HG02763 (cell line): Measurements from ENCODE around the gene CHTF8.
A peak's percentile ranks its signal among the peaks of the same experiment; 100 is the strongest.
"Not testable (repeated sequence)": the region's sequence is repeated elsewhere in the genome, so short reads cannot be mapped to it uniquely, and the experiment has no call there.

Experiments
- ATAC-seq: cut with Tn5 transposase; IDR thresholded peaks from one replicate; pipeline ENCODE4 v1.9.1; 2021; ENCODE audit warnings: mild to moderate bottlenecking, moderate library complexity; ENCODE audit not compliant: unreplicated experiment

CHTF8 gene

GRCh38 chr16:69139464-69139863, 7.1 kb upstream of the CHTF8 start:
- ATAC-seq = not testable (repeated sequence)

DNA sequence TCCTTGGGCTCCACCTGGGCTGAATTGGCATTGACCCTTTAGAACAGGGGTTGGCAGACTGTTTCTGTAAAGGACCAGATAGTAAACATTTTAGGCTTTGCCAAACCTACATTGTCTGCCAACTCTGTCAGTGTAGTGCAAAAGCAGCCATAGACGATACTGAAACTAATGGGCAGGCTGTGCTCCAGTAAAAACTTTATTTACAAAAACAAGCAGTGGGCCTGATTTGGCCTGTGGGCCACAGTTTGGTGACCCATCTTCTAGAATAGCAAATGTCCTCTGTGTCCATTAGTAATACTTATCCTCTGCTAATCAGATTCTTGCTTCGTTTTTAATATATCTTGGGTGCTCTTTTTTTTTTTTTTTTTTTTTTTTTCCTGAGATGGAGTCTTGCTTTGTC, 6.2 kb upstream of the CHTF8 start:
- no peak for ATAC-seq

DNA sequence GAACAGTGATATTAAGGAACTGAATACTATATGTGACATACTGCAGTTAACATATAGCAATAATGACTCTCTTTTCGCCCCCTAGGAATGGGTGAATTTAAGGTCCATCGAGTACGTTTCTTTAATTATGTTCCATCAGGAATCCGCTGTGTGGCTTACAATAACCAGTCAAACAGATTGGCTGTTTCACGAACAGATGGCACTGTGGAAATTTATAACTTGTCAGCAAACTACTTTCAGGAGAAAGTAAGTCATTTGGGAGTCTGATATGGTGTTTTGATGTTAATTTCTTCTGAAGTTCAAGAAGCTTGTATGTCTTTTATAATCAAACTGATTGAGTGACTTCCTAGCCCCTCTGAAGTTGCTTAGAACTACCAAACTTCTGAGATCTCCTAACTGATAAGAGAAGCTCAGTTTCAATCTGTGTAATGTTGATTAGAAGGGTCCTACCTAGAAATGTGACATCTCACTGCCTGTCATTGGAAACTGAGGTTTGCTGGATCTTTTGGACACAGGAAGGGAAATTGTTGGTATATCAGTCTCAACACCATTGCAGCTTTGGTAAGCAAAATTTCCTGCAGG, 1.1 kb upstream of the CHTF8 start:
- no peak for ATAC-seq

DNA sequence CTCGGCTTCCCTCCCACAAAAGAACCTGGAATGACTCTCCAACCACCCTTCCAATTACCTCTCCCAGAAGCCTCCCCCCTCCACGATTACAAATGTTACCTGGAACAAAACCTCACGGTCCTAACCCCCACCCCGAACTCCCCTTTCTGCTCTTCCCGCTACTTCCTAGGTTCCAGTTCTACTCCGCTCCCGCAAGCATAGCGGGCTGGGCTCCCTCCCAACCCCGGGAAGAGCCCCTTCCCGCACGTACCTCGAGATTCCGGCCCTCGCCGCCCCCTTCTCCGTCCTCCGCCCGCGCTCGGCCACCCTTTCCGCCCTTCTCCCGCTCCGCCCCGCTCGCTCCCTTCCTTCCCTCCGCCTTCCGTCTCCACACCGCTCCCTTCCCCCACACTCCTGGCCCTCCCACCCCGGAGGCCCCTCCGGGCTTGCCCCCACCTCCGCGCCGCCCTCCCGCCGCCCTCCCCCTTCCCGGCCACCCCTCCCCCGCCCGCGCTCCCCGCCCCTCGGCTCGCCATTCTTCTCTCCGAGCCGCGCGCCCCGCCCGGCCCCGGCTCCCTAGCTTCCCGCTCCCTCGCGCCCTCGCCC, 457 bp downstream of the CHTF8 start:
- peak; percentile 37 for ATAC-seq

GRCh38 chr16:69131167-69131838, 1.1 kb downstream of the CHTF8 start:
- no peak for ATAC-seq

DNA sequence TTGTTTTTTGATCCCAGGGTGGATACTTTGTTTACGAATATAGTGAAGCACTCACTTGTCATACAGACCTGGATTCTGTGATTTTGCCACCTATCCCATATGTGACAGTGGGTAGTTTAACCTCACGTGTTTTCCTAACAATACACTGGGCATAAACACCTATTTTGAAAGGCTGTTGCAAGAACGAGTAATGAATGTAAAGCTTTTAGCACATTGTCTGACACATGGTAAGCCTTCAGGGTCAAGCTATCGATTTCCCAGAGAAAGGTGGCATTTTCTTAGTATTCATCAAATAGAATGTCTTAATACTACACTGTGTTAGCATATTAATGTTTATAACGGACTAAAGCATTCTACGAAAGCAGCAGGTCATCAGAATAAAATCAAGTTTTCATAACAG, 1.9 kb downstream of the CHTF8 start:
- ATAC-seq = no peak

GRCh38 chr16:69127966-69128510, 4.3 kb downstream of the CHTF8 start:
- no peak for ATAC-seq

DNA sequence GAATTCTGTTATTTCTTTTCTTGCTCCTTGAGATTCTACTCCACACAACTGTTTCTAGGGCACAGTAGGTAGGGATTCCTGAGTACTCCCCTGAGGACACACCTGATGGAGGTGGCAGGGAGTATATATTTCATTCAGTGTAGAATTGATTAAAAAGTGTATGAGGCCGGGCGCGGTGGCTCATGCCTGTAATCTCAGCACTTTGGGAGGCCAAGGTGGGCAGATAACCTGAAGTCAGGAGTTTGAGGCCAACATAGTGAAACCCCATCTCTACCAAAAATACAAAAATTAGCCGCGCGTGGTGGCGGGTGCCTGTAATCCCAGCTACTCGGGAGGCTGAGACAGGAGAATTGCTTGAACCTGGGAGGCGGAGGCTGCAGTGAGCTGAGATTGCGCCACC, 5.6 kb downstream of the CHTF8 start:
- ATAC-seq = not testable (repeated sequence)

DNA sequence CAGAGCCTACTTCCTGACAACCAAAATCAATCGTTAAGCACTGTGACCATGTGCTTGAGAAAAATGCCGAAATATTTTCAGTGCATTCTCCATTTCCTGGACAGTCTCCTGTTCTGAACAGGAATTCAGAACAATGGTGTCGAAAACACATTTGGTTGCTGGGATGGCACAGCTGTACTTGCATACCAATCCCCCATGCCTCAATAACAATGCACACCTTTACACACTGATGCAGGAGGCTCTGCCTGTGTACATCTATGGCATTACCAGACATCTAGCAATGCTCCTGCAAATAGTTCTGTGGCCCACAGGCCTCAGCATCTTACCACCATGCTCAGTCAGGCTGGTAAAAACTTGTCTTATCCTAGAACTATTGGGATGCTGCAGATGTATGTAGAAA, 6.2 kb downstream of the CHTF8 start:
- ATAC-seq = no peak

- not testable (repeated sequence) for ATAC-seq
Measured at GRCh38 chr16:69124961-69125360, 7.4 kb downstream of the CHTF8 start.

DNA sequence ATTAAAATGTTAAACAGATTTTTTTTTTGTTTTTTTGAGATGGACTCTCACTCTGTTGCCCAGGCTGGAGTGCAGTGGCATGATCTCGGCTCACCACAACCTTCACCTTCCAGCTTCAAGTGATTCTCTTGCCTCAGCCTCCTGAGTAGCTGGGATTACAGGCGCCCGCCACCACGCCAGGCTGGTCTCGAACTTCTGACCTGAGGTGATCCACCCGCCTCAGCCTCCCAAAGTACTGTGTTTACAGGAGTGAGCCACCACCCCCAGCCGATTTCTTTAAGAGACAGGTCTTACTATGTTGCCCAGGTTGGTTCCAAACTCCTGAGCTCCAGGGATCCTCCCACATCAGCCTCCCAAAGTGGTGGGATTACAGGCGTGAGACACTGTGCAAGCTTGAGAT, 8.0 kb downstream of the CHTF8 start:
- not testable (repeated sequence) for ATAC-seq

DNA sequence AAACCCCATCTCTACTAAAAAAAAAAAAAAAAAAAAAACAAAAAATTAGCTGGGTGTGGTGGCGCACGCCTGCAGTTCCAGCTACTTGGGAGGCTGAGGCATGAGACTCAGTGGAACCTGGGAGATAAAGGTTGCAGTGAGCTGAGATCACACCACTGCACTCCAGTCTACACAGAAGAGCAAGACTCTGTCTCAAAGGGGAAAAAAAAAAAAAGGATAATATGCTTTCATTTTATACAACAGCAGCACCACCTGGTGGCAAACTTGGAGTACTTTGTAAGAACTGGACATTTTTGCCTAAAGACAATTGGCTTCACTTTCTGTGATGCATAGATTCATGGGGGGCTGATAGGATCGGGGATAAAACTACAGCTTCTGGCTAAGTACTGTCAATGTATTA, 8.5 kb downstream of the CHTF8 start:
- no peak for ATAC-seq

DNA sequence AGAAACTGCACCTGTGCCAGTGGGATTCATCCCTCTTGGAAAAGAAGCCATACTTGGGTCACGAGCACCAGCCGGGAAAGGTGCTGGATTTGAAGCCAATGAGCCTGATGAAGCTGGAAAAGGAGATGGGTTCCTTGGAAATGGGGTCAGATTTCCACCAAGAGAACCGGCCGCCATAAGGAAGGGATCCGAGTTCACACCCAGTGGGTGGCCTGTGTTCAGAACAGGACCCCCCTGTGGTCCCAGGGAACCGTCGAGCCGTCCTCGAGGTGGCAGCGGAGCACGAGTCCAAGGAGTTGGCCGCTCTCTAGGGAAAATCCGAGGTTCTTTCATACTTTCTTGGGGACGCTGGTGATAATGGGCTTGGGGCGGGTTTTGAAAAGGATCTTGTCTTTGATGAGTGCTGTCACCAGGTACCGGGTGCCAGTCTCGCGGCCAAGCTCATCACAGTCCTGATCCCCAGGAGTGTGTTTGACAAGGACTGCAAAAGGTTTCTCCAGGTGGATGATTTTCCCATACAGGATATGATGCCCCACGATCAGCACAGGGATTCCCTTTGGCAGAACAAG, 12.2 kb downstream of the CHTF8 start:
- ATAC-seq = no peak

DNA sequence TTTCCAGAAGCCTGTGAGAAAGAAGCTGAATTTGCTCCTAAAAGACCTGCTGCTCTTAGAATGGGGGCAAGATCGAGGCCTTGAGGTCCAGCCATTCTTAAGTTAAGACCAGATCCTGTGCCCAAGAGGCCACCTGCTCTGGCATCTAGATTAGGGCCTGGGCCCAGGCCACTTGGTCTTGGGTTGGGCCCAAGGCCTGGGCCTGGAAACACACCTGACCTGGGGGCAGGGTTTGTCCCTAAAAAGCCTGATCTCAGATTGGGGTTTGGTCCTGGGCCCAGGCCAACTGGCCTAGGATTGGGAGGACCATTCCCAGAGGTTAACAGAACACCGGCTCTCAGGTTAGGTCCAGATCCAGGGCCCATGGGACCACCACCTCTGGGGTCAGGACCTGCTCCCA, 12.9 kb downstream of the CHTF8 start:
- no peak for ATAC-seq

GRCh38 chr16:69118994-69119393, 13.4 kb downstream of the CHTF8 start:
- no peak for ATAC-seq

DNA sequence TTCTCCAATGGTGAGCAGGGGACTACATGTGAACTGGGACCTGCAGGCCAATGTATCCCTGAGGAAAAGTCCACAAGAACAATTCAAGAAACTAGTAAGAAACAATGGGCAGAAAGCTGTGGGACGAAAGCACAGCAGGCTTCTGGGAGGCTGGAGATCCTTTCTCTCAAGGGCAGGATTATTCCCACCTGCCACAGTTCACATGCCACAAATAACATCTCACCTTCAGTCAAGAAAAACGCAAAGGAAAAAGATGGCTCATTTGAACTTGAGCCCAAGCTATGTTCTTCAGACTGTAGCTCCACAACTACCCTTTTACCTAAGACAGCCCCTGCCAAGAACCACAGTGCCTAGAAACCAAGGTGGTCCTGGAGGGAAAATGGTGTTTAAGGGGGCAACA, 13.9 kb downstream of the CHTF8 start:
- ATAC-seq = no peak

DNA sequence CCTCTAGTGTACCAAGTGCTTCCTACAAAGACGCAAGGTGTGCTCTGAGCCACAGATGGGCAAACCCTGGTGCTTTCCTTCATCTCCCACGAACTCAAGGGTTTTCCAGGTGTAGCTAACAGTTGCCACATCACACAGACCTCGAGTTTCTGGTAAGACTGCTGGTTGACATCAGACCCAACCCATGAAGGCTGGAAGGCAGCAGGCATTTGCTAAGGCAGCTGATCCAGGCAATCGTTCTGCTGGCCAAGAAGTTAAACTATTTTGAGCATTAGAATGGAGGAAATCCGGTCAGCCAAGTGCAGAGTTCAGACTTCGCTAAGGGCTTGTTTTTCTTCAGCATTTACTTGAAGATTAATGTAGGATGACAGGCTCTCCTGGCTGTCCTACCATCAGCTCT, 15.5 kb downstream of the CHTF8 start:
- ATAC-seq = no peak

DNA sequence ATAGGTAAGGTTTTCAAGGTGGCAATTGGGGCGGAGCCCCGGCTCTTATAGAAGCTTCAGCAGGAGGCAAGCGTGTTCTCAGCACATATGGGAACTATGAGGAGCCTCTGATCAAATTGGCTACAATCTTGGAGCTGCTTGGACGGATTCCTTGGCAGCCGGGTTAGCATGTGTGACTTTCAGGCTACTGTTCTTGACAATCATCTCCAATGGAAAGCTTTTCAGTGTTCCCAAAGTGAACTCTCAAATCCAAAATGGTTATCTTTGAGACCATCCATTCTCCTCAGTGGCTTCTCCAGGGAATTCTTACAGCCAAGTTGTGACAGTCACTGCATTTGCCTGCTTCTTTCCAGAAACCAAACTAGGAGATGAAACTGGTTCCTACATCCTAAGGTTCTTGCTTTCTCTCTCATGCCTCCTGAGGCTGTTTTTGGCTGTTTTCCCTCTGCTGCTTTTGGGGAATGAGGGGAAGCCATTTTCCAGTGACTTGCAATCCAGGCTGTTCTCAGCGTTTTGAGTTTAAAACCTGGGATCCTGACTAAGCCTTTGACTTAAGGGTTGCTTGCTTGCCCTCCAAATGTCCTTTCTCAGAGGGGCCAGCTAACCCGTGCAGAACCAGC, 16.0 kb downstream of the CHTF8 start:
- ATAC-seq = no peak

- no peak for ATAC-seq
Measured at GRCh38 chr16:69115837-69116236, 16.6 kb downstream of the CHTF8 start.

DNA sequence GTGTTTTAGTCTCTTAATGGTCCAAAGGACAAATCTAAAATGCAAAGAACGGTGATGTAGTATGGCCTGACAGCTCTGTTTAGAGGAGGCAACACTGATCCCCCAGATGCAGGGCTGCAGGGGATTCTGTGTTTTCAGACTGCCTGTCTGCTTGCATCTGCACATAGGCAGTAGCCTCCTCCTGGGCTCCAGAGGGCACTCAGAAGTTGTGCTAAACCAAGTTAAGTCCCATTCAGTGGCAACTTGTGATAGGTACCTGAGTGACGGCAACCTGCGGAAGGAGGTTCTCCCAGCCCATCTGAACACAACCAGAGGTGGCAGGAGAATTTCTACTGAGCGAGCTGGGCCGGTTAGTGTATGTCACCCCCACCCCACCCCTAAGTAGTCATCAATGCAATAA, 17.0 kb downstream of the CHTF8 start:
- ATAC-seq = no peak

- ATAC-seq = no peak
Measured at GRCh38 chr16:69114976-69115355, 17.4 kb downstream of the CHTF8 start.
